GM12878 (cell line): ENCODE measurements around the gene SMPD2. TPM values are rescaled to one million over a fixed set of nuclear protein-coding genes. Genes with fewer than 3 reads are reported as not detected.

ENCODE experiments used
- BMI1 ChIP-seq: fragments of 450-650 bp; IDR thresholded peaks from 2 replicates; pipeline ENCODE4 v1.6.1; 2016; ENCODE audit warnings: mild to moderate bottlenecking, moderate library complexity, borderline replicate concordance
- BRCA1 ChIP-seq: IDR thresholded peaks from 2 replicates; pipeline ENCODE4 v1.6.1; 2011; ENCODE audit warnings: low read depth, low read length, improper control_type of control experiment
- EED ChIP-seq: sonication (generic); IDR thresholded peaks from 2 replicates; pipeline ENCODE4 v1.6.1; 2016; ENCODE audit warnings: antibody characterized with exemption, low read depth
- POLR2AphosphoS5 ChIP-seq: IDR thresholded peaks from 2 replicates; pipeline ENCODE4 v1.6.1; 2011; ENCODE audit warnings: mild to moderate bottlenecking, low read length, inconsistent platforms
- RAD21 ChIP-seq: IDR thresholded peaks from 2 replicates; pipeline ENCODE4 v1.6.1; 2011; ENCODE audit warnings: mild to moderate bottlenecking, low read depth, low read length, moderate library complexity; ENCODE audit not compliant: insufficient read depth
- SMARCA5 ChIP-seq: fragments of 450-650 bp; IDR thresholded peaks from 2 replicates; pipeline ENCODE4 v1.6.1; 2017; ENCODE audit warnings: mild to moderate bottlenecking
- polyA plus RNA-seq, 11 experiments: library from polyadenylated mRNA; depleted of rRNA in 4 of 11; unstranded in 6 of 11; stranded (reverse) in 5 of 11; fragments of >200 nt; fragmentation: Nextera tagmentation in 4 of 11; fragmentation: Illumina TruSeq in 1 of 11; extraction: Ambion mirVana in 4 of 11; extraction: Trizol in 1 of 11; gene quantifications; 1 replicate in 1 of 11; 2 replicates in 10 of 11; pipeline versions ENCODE4 v1.2.1 to v1.2.3, GENCODE V29; 2011 to 2016; ENCODE audit warnings: inconsistent platforms in 2 of 11, missing spikeins in 2 of 11, low read depth in 1 of 11
- total RNA-seq, 4 experiments: library from RNA; depleted of rRNA in 3 of 4; stranded (reverse); fragments of >200 nt in 3 of 4; fragmentation: Illumina TruSeq in 1 of 4; extraction: Trizol in 1 of 4; gene quantifications; 2 replicates each; pipeline versions ENCODE4 v1.2.1 to v1.2.3, GENCODE V29; 2013 to 2021
- TF ChIP-seq, protein P1 (sequence below): fragments of 450-650 bp; IDR thresholded peaks from 2 replicates; pipeline ENCODE4 v1.6.1; 2016; ENCODE audit warnings: mild to moderate bottlenecking, moderate library complexity, borderline replicate concordance
- TF ChIP-seq, protein P2 (sequence below): fragments of 450-650 bp; IDR thresholded peaks from 2 replicates; pipeline ENCODE4 v1.6.1; 2018; ENCODE audit warnings: borderline replicate concordance, mild to moderate bottlenecking; ENCODE audit not compliant: partially characterized antibody
- TF ChIP-seq, protein P3 (sequence below): fragments of 450-650 bp; IDR thresholded peaks from 2 replicates; pipeline ENCODE4 v1.6.1; 2018; ENCODE audit warnings: mild to moderate bottlenecking, low read depth, moderate library complexity; ENCODE audit not compliant: partially characterized antibody

Gene SMPD2
- total and polyA plus RNA-seq, 10 of the 15 experiments (the other 5 are each of a cell fraction or from before 2014, with no cell fraction given), result 0.06 to 15.4 (median 9.7) TPM

DNA sequence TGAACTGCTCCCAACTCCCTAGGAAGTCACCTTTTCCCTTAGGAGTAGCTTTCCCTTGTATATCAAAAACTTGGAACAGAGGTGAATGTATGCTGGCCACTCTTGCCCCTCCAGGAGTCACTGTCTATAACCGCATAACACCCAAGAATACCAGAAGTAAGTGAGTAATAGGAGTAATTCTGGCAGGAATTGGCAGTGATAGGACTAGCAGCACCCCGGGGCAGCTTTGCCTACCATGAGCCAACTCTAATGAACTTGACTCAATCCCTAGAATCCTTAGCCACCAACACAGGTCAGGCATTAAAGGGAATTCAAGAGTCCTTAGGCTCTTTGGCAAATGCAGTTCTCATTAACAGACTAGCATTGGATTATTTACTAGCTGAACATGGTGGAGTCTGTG lies 29.5 kb upstream of the SMPD2 start (continued):
- TF ChIP-seq, protein P1, sequence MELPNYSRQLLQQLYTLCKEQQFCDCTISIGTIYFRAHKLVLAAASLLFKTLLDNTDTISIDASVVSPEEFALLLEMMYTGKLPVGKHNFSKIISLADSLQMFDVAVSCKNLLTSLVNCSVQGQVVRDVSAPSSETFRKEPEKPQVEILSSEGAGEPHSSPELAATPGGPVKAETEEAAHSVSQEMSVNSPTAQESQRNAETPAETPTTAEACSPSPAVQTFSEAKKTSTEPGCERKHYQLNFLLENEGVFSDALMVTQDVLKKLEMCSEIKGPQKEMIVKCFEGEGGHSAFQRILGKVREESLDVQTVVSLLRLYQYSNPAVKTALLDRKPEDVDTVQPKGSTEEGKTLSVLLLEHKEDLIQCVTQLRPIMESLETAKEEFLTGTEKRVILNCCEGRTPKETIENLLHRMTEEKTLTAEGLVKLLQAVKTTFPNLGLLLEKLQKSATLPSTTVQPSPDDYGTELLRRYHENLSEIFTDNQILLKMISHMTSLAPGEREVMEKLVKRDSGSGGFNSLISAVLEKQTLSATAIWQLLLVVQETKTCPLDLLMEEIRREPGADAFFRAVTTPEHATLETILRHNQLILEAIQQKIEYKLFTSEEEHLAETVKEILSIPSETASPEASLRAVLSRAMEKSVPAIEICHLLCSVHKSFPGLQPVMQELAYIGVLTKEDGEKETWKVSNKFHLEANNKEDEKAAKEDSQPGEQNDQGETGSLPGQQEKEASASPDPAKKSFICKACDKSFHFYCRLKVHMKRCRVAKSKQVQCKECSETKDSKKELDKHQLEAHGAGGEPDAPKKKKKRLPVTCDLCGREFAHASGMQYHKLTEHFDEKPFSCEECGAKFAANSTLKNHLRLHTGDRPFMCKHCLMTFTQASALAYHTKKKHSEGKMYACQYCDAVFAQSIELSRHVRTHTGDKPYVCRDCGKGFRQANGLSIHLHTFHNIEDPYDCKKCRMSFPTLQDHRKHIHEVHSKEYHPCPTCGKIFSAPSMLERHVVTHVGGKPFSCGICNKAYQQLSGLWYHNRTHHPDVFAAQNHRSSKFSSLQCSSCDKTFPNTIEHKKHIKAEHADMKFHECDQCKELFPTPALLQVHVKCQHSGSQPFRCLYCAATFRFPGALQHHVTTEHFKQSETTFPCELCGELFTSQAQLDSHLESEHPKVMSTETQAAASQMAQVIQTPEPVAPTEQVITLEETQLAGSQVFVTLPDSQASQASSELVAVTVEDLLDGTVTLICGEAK, result no peak
- TF ChIP-seq EED (no peak), SMARCA5 (no peak), BMI1 (no peak), BRCA1 (no peak), POLR2AphosphoS5 (no peak), RAD21 (no peak)
- TF ChIP-seq, protein P2, sequence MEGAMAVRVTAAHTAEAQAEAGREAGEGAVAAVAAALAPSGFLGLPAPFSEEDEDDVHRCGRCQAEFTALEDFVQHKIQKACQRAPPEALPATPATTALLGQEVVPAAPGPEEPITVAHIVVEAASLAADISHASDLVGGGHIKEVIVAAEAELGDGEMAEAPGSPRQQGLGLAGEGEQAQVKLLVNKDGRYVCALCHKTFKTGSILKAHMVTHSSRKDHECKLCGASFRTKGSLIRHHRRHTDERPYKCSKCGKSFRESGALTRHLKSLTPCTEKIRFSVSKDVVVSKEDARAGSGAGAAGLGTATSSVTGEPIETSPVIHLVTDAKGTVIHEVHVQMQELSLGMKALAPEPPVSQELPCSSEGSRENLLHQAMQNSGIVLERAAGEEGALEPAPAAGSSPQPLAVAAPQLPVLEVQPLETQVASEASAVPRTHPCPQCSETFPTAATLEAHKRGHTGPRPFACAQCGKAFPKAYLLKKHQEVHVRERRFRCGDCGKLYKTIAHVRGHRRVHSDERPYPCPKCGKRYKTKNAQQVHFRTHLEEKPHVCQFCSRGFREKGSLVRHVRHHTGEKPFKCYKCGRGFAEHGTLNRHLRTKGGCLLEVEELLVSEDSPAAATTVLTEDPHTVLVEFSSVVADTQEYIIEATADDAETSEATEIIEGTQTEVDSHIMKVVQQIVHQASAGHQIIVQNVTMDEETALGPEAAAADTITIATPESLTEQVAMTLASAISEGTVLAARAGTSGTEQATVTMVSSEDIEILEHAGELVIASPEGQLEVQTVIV, result no peak
- TF ChIP-seq, protein P3, sequence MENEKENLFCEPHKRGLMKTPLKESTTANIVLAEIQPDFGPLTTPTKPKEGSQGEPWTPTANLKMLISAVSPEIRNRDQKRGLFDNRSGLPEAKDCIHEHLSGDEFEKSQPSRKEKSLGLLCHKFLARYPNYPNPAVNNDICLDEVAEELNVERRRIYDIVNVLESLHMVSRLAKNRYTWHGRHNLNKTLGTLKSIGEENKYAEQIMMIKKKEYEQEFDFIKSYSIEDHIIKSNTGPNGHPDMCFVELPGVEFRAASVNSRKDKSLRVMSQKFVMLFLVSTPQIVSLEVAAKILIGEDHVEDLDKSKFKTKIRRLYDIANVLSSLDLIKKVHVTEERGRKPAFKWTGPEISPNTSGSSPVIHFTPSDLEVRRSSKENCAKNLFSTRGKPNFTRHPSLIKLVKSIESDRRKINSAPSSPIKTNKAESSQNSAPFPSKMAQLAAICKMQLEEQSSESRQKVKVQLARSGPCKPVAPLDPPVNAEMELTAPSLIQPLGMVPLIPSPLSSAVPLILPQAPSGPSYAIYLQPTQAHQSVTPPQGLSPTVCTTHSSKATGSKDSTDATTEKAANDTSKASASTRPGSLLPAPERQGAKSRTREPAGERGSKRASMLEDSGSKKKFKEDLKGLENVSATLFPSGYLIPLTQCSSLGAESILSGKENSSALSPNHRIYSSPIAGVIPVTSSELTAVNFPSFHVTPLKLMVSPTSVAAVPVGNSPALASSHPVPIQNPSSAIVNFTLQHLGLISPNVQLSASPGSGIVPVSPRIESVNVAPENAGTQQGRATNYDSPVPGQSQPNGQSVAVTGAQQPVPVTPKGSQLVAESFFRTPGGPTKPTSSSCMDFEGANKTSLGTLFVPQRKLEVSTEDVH, result no peak
